Type B pancreatic cell (in vitro differentiated cells): ENCODE results near the gene GTF2IRD1. TPM values are rescaled to one million over a fixed set of nuclear protein-coding genes. Genes with fewer than 3 reads are reported as not detected.
"Not testable (repeated sequence)": the region's sequence is repeated elsewhere in the genome, so short reads cannot be mapped to it uniquely, and the experiment has no call there.

Source experiments
- DNase-seq: peaks from one replicate; pipeline ENCODE4 v3.0.0; 2021; ENCODE audit warnings: mixed read lengths; ENCODE audit not compliant: unreplicated experiment; ENCODE audit errors: extremely low spot score
- H3K27ac Mint-ChIP-seq: 2 replicates; pipeline ENCODE4 v1.8.0; 2021; ENCODE audit warnings: mild to moderate bottlenecking, mixed read lengths
- H3K27me3 Mint-ChIP-seq: 2 replicates; pipeline ENCODE4 v1.8.0; 2021; ENCODE audit warnings: mixed read lengths
- H3K36me3 Mint-ChIP-seq: 2 replicates; pipeline ENCODE4 v1.8.0; 2021; ENCODE audit warnings: mixed read lengths
- H3K4me1 Mint-ChIP-seq: one replicate; pipeline ENCODE4 v1.8.0; 2021; ENCODE audit warnings: mixed read lengths; ENCODE audit not compliant: unreplicated experiment
- H3K4me3 Mint-ChIP-seq: 2 replicates; pipeline ENCODE4 v1.8.0; 2021; ENCODE audit warnings: mild to moderate bottlenecking, mixed read lengths
- H3K9me3 Mint-ChIP-seq: 2 replicates; pipeline ENCODE4 v1.8.0; 2021; ENCODE audit warnings: mixed read lengths
- total RNA-seq: library from RNA; stranded (reverse); gene quantifications from 2 replicates; pipeline ENCODE4 v1.2.1, GENCODE V29; 2021; ENCODE audit warnings: low replicate concordance
- TF ChIP-seq, protein P1 (sequence below): fragments of 200-600 bp; sonication (generic); conservative IDR thresholded peaks from 2 replicates; pipeline ENCODE4 v1.5.0; 2021; ENCODE audit warnings: antibody characterized with exemption, mild to moderate bottlenecking

Gene GTF2IRD1
- total RNA-seq, 1 donor from 2014 or later, result 47.9 TPM

DNA sequence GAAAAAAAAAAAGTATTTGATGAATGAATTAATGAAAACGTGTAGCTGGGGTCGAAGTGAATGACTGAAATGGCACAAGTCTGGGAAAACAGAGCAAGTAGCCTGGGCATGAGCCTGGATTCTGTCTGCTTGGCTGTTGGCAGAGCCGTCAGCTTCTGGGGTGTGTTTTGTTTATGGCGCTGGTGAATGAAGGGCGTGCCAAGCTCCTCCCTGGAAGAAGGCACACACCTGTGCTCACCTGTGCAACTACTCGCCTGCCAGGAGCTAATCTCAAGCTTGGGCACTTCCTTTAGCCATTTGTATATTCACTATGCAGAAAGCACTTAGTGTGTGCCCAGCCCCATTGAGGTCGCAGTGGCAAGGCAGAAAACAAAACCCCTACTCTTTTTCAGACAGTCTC is 74.1 kb downstream of the GTF2IRD1 start:
- H3K4me3 Mint-ChIP-seq, result no peak overlapping the region
- no peaks in the 10 kb centered on the region for H3K27me3 Mint-ChIP-seq
- H3K27ac Mint-ChIP-seq, result no peak overlapping the region
- TF ChIP-seq, protein P1, sequence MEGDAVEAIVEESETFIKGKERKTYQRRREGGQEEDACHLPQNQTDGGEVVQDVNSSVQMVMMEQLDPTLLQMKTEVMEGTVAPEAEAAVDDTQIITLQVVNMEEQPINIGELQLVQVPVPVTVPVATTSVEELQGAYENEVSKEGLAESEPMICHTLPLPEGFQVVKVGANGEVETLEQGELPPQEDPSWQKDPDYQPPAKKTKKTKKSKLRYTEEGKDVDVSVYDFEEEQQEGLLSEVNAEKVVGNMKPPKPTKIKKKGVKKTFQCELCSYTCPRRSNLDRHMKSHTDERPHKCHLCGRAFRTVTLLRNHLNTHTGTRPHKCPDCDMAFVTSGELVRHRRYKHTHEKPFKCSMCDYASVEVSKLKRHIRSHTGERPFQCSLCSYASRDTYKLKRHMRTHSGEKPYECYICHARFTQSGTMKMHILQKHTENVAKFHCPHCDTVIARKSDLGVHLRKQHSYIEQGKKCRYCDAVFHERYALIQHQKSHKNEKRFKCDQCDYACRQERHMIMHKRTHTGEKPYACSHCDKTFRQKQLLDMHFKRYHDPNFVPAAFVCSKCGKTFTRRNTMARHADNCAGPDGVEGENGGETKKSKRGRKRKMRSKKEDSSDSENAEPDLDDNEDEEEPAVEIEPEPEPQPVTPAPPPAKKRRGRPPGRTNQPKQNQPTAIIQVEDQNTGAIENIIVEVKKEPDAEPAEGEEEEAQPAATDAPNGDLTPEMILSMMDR, result no peak
- H3K36me3 Mint-ChIP-seq, result peaks cover 7% of the 10 kb centered on the region
- H3K9me3 Mint-ChIP-seq, result no peaks in the 10 kb centered on the region
- H3K4me1 Mint-ChIP-seq, result no peaks in the 10 kb centered on the region
- no peak for DNase-seq

DNA sequence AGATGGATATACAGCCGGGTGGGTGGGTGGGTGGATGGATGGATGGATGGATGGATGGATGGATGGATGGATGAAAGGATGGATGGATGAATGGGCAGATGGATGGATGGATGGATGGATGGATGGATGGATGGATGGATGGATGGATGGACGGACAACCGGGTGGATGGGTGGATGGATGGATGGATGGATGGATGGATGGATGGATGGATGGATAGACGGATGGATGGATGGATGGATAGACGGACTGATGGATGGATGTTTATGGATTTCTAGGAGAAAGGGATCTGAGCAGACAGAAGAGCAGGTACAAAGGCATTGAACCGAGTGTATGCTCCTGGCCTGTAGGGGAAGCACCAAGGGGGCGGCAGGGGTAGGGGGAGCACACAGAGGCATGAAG is 75.1 kb downstream of the GTF2IRD1 start:
- not testable (repeated sequence) for H3K4me1 Mint-ChIP-seq, H3K9me3 Mint-ChIP-seq, H3K36me3 Mint-ChIP-seq, H3K27me3 Mint-ChIP-seq, H3K4me3 Mint-ChIP-seq, H3K27ac Mint-ChIP-seq, DNase-seq

DNA sequence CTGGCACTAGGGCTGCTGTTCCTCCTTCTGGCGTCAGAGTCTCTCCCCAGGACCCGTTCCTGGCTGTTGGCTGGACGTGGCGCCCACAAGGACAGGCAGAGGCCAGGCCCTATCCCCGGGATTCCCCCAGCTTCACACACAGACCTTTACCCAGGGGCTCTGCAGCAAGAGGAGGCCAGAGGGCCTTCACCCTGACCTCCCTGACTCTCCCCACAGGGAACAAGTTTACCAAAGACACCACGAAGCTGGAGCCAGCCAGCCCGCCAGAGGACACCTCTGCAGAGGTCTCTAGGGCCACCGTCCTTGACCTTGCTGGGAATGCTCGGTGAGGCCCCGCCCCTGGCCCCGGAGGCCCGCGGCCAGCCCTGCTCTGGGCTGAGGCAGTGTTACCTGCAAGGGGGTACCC is 82.2 kb downstream of the GTF2IRD1 start:
- Mint-ChIP-seq H3K9me3 (no peaks in the 10 kb centered on the region), H3K4me3 (no peak overlapping the region), H3K27ac (no peak overlapping the region), H3K27me3 (no peaks in the 10 kb centered on the region), H3K36me3 (no peaks in the 10 kb centered on the region), H3K4me1 (no peaks in the 10 kb centered on the region)
- DNase-seq, result no peak
- TF ChIP-seq, protein P1, result no peak

DNA sequence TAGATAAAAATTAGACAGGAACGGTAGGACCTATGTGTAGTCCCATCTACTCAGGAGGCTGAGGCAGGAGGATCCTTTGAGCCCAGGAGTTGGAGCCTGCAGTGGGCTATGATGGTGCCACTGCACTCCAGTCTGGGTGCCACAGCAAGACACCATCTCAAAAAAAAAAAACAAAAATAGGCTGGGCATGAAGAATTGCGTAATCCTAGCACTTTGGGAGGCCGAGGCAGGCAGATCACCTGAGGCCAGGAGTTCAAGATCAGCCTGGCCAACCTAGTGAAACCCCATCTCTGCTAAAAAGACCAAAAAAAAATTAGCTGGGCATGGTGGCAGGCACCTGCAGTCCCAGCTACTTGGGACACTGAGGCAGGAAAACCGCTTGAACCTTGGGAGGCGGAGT is 88.2 kb downstream of the GTF2IRD1 start:
- DNase-seq, H3K27ac Mint-ChIP-seq, H3K27me3 Mint-ChIP-seq, H3K4me1 Mint-ChIP-seq, H3K9me3 Mint-ChIP-seq, H3K4me3 Mint-ChIP-seq: not testable (repeated sequence)
- peaks cover 19% of the 10 kb centered on the region for H3K36me3 Mint-ChIP-seq

DNA sequence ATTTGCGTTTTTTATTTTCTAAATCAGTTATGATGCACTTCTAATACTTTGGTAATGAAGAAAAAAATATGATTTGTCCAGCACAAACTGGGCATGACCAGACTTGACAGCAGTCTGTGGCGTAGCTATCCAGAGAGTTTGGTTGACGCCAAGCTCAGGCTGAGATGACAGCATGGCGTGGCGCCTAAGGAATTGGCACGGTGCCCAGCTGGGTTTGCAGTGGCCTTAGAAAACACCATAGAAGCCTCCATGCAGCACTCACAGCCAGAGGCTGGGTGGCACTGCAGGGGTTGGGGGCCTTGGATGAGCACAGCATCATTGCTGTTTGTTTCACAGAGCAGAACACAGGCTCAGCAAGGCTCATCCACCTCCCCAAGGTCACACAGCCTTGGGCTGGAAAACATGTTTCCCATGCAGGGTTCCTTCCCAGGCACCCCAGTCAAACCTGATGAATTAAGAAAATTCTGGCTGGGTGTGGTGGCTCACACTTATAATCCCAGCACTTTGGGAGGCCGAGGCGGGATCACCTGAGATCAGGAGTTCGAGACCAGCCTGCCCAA is 88.9 kb downstream of the GTF2IRD1 start:
- TF ChIP-seq, protein P1, result no peak
- H3K4me3 Mint-ChIP-seq, result no peak overlapping the region
- peaks cover 19% of the 10 kb centered on the region for H3K36me3 Mint-ChIP-seq
- no peaks in the 10 kb centered on the region for H3K9me3 Mint-ChIP-seq
- H3K27ac Mint-ChIP-seq, result no peak overlapping the region
- no peaks in the 10 kb centered on the region for H3K27me3 Mint-ChIP-seq
- DNase-seq, result no peak
- H3K4me1 Mint-ChIP-seq, result peaks cover 9% of the 10 kb centered on the region

DNA sequence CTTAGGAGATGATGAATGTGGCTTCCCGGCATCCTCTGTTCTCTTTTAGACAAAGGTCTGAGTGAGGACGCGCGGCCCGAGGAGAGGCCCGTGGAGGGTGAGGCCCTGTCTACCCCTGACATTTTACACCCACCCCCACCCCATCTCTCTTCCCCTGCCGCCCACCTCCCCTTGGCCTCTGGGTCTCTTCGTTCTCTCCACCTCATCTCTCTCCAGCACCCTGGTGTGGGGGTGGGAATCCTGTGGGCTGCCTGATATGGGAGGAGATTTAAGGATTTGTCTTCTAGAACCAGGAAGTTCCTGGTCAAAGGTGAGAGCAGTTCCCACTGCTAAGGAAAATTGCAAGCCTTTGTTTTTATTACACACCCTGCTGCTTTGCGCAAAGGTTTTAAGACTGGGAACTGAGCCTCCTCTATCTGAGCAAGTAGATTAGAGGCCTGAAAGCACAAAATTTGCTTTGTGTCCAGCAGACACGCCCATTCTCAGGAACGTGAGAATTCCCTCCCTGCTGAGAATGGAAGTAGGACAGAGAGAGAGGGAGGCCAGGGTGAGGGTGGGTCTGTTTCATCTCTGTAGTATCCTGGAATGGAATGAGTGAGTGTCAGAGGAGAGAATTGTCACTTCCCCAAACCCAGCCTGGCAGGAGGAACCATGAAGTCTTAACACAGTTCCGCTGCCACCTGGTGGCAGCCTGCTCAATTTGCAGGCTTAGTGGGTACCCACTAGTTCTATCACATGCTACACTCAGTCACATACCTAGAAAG is 91.2 kb downstream of the GTF2IRD1 start:
- no peaks in the 10 kb centered on the region for H3K9me3 Mint-ChIP-seq
- no peak overlapping the region for H3K4me3 Mint-ChIP-seq
- peaks cover 9% of the 10 kb centered on the region for H3K4me1 Mint-ChIP-seq
- H3K36me3 Mint-ChIP-seq, result peaks cover 19% of the 10 kb centered on the region
- DNase-seq, result no peak
- peak overlapping the region; percentile 90 for H3K27ac Mint-ChIP-seq
- H3K27me3 Mint-ChIP-seq, result no peaks in the 10 kb centered on the region
- TF ChIP-seq, protein P1, result peak; percentile 79
